Fibroblast of peridontal ligament (primary cell): Measurements from ENCODE around the gene FXYD3.
"Not testable (repeated sequence)": the region's sequence is repeated elsewhere in the genome, so short reads cannot be mapped to it uniquely, and the experiment has no call there.

Experiments
- DNase-seq: peaks from one replicate; pipeline ENCODE4 v3.0.0-alpha.2; 2010; ENCODE audit errors: extremely low read depth

The FXYD3 gene

DNA sequence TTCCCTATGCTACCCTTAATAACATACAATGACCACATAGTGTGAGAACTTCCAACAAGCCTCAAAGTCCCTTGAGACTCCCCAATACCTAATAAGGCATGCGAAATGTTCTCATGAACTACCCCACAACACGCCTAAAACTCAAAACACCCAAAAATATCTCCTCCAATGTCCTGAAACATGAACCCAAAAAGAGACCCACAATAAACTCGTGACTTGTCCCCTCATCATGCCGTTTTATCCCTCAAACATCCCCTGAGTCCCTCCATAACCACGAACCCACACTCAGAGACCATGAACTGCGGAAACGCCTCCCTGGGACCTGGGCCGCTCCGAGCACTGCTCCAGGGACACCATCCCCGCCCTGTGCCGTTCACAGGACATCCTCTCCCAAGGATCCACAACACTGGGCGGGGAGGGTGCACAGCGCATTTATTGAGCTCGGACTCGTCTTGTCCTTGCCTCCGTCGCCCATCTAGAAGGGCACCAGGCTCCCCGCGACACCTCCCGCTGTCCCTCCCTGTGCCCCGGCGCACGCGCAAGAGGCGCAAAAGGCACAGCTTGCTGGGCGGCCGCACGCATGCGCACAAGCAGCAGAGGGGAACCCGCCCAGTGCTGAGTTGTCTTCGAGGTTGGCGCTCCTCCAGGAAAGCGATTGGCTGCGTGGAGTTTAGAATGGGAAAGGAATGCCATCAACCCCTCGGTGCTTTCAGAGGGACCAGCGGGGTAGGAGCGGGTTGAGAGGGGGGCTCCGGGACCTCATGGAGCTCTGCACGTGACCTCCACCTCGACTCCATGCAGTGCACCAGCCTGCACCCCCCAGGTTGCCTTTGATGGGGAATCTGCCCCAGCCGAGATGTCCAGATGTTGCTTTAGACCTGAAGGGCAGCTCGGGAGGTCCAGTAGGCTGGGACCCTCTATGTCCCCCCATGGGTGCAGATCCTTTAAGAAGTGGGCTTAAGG is 8.8 kb downstream of the FXYD3 start:
- peak; percentile 92 for DNase-seq

DNA sequence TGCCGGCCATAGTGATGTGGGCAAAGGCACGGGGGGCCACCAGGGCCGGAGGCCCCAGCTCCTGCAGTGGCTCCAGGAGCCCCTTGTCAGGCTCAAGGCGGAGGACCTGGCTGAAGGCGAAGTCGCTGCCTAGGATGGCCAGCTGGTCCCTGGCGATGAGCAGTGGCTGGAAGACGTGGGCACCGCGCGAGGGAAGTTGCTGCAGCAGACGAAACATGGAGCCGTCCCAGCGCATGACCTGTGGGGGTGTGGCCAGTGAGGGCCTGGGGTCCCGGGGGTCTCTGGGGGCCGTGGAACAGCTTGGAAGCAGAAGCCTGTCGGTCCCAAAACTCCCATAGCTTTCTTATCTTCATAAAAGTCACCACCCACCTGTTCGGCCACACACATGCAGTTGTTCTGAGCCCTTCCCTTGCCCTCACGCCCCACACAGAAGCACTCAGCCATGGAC is 9.7 kb downstream of the FXYD3 start:
- no peak for DNase-seq

DNA sequence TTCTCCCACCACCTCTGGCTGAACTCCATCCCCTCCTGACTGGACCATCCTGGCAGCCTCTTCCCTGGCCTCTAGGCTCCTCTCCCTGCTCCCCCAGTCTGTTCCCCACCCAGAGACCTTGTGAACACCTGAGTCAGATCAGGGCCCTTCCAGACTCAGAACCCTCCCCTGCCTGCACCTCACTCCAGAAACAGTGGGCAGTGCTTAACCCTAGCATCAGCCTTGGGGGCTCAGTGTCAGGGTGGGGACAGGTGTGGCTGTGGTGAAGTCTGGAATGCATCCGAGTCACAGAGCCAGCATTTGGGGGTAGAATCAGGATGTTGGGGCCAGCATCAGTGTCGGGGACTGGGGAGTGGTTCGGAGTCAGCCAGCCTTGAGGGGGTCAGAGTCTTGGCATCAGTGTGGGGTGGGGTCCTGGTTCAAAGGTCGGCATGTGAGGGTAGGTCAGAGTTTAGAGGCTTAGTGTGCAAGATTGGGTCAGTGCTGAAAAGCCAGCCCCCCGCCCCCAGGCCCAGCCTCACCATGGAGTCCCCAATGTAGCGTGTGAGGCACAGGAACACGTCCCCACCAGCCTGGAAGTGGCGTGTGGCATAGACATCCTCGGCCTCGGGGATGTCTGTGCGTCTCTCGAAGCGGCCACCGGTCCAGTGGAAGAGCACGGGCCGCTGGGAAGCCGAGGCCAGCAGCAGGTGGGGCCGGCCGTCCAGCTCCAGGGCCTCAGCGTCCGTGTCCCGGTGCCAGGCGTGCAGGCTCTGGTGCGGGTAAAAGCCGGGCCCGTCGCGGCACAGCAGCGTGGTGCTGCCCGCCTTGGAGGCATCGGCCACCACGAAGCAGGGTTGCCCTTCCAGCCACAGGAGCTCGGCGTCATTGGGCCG is 10.4 kb downstream of the FXYD3 start:
- no peak for DNase-seq

DNA sequence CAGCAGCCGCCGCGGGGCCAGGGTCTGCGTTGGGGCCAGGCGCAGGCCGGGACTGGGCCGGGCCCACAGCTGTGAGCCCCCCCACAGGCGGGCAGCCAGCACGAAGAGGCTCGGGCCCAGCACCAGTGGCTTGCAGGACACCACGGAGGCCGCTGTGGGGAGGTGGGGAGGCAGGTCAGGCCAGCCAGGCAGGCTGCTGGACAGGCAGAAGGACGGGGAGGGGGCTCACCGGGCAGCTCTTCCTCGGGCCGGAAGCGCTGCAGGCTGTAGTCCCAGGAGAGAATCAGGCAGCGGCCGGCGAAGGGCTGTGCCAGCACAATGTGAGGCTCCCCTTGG is 11.0 kb downstream of the FXYD3 start:
- no peak for DNase-seq

DNA sequence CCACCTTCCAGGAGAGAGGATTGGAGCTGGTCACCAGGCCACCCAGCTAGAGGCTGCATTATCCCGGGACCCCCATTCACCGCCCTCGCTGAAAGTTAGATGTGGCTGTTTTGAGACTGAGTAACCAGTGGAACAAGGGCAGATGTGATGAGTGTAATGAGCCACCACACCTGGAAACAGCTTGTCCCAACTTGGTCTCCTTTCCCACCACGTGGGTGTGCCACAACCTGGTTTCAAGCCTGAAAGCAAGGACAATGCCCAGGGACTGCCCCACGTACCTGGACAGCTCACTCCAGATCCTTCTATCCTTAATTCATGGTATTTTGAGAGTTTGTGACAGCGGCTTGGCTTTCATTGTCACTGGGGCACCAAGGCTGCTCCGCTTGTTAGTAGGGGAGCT is 12.2 kb downstream of the FXYD3 start:
- no peak for DNase-seq

DNA sequence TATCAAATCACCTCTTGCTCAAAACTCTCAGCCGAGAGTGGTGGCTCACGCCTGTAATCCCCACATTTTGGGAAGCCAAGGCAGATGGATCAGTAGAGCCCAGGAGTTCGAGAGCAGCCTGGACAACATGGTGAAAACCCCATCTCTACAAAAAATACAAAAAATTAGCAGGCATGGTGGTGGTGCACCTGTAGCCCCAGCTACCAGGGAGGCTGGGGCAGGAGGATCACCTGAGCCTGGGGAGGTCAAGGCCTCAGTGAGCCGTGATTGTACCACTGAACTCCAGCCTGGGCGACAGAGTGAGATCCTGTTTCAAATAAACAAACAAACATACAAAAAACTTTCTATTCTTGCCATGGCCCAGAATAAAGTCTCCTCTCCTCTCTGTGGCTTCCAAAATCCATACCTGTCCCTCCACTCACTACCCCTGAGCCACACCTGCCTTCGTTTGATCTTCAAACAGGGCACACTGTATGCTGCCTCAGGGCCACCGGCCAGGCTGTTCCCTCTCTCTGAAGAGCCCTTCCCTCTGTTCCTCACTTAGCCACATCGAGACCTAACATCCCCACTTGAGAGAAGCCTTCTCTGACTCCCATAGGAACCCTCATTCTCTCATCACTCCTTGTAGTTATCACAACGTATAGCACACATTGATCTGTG is 12.9 kb downstream of the FXYD3 start:
- no peak for DNase-seq

DNA sequence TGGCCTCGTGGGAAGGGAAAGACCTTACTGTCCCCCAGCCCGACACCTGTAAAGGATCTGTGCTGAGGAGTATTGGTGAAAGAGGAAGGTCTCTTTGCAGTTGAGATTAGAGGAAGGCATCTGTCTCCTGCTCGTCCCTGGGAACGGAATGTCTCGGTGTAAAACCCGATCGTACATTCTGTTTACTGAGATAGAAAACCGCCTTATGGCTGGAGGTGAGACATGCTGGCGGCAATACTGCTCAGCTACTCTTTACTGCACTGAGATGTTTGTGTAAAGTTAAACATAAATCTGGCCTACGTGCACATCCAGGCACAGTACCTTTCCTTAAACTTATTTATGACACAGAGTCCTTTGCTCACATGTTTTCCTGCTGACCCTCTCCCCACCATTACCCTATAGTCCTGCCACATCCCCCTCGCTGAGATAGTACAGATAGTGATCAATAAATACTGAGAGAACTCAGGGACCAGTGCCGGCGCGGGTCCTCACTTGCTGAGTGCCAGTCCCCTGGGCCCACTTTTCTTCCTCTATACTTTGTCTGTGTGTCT is 14.2 kb downstream of the FXYD3 start:
- not testable (repeated sequence) for DNase-seq

DNA sequence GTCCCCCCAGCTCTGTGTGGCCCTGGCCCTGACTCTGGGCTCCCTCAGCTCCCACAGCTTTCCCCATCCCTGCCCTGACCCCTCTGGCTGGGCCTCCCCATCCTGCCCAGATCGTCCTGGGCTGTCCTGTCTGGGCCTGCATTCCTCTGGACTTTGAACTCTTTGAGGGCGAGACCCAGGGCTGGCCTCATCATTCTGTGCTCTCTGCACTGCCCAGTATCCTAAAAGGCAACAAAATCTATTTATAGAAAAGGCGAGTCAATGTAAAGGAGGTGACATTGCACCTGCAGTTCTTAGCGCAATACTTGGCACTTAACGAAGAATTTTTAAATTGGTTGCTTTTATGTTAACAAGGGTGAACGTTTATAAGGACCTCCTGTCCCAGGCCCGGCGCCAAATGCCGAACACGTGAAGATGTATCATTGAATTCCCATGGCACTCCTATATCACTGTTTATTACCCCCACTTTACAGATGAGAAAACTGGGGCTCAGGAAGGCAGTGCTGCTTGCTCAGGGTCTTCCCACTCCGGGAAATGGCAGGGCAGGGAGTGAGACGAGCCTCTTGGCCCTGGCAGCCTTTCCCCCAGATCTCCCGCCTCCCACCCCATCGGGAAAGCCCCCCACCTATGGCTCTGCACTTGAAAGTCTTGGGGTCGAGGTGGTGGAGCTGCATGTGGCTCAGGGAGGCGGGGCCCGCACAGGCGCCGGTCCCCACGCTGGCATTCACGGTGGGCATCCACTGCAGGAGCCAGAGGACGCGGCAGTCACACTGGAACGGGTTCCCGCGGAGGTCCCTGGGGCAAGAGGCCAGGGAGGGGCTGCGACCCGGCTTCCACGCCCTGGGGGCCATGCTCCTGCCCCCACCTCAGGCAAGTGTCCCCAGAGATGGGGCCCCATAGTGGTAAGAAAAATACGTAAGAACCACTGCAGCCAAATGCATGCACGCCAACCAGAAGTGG is 15.4 kb downstream of the FXYD3 start:
- no peak for DNase-seq

DNA sequence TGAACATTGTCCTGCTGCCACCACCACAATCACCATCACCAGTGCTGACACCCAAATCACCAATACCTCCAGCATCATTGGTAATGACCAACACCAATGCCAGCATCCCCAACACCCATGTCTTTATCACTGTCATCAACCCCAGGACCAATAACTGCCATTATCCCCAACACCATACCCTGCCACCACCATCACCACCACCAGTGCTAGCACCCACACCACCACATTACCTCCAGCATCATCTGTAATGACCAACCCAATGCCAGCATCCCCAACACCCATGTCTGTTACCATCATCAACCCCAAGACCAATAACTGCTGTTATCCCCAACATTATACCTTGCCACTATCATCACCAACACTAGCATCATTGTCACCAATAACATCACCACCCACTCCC is 16.6 kb downstream of the FXYD3 start:
- DNase-seq = no peak

DNA sequence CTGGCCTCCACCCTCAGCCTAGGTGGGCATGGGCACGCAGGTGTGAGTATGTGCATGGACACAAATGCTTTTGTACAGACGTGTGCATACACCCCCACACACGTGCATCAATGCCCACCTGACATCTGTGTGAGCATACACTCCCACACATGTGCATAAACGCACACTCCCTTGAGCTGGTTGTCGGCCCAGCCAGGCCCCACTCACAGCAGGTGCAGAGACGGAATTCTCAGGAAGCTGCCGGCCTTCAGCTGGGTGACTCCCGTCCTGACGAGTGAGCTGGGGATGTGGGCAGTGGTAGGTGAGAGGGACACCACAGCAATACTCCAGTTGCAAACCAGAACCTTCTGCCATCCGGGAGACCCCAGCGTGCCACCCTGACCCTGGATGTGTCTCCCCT is 18.2 kb downstream of the FXYD3 start:
- DNase-seq = no peak

DNA sequence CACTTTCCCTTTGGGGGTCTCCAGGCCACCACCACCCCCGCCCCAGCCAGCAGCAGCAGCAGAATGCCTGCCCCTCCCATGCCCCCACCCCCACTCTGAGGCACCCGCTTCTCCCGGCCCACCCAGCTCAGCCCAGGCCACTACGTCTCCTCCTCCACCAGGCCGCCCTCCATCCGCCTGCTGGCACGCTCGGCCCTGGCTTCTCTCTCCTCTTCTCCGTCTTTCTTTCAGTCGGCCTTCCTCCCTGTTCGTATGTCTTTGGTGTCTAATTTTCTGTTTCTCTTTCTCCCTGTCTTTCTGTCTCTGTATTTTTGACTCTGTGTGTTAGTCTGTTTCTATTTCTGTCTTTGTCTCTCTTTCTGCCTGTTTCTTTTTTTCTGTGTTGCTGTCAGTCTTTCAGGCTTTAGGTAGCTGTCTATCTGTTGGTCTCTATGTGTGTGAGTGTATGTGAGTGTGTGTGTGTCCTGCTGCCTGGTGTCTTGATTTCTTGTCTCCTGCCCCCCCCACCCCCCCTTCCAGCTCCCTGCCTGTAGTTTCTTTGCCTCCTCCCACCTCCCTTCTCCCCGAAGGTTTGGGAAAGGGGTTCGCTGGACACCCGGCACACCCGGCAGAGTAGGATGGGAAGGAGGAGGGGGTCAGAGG is 19.1 kb downstream of the FXYD3 start, which contains the start of gene LGI4:
Gene LGI4 (minus strand): TSS at position 459 of the 642 bp plus-strand sequence. CDS start 379 bp downstream, at position 80.
- peak; percentile 20 for DNase-seq

DNA sequence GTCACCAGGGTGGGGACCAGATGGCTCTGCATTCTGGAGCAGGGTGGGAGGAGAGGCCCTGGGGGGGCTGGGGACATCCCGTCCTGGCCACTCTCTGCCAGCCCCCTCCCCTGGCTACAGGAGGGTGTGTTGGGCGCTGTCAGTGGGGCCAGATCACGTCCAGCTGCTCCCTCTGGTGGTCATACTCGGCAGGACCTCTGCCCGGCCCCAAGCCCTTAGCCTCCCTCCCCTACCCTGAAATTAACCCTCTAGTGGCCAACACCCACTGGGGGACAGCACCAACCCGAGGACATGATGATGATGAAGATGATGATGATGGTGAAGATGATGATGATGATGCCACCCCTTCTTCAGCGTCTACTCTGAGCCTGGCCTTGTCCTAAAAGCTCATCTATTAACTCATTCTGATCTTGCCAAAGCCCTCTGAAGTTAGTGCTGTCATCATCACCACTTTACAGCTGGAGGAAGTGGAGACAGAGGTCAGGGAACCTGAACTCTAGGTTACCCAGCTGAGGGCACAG is 19.8 kb downstream of the FXYD3 start:
- DNase-seq = peak; percentile 68

DNA sequence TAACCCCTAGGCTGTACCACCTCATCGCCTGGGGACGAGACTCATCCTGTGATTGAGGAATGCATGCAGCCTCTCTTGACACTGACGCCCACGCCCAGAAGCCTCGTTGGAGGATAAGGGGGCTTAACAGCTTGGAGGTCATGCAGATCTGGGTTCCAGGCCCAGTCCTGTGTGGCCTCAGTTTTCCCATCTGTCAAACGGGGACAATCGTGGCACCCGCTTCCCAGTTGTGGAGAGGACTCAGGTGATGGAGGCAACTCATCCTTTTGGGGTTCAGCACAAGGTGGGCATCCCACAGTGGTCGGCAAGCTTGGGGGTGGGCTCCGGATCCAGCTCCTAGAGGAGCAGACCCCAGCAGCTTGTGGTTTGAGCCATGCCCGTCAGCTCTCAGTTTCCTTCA is 20.6 kb downstream of the FXYD3 start:
- no peak for DNase-seq

DNA sequence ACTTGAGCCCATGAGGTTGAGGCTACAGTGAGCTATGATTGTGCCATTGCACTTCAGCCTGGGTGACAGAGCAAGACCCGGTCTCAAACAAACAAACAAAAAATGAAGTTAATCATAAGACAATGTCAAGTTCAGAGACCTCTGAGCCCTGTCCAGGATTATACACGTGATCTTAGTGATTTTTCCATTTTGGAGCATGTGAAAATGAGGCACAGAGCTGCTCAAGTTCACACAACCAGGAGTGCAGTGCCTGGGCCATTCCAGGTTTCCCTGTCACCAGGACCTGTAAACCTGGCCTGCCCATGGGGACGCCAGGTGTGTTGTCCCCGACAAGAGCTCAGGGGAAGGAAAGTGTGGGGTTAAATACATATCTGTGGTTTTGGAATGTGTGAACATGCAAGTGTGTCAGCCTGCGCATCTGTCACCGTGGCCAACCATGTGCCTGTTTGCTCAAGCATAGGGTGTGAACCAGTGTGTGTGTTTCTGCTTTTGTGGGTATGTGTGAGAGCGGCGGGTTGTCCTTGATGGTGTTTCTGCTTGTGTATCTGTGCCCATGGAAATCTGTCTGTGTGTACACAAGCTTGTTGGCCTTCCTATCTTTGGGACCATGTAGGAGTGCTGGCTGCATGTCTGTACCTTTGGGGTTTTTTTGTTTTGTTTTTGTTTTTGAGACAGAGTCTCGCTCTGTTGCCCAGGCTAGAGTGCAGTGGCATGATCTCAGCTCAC is 21.5 kb downstream of the FXYD3 start:
- no peak for DNase-seq

DNA sequence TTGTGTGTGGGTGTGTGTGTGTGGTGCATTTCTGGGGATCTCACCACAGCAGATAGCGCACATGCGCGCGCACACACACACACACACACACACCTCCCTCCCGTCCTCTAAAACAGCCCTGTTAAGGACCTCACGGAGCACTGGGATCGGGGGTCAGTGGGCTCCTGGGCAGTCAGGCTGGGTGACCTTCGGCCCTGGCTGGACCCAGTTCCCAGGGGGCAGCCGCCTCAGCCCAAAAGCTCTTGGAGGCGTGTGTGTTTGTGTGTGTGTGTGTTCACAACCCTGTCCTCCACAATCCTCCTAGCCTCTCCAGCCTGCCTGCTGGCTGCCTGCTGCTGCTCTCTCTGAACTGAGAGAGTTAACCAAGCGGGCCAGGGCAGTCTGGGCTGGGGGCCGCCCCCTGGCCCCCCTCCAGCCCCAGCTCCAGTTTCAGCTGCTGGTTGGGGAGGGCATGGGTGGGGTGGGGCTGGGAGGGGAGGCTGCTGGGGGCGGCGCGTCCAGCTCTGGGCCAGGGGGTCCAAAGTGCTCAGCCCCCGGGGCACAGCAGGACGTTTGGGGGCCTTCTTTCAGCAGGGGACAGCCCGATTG is 22.8 kb downstream of the FXYD3 start, which contains the start of gene FXYD1:
Gene FXYD1 (plus strand): TSS at position 520 of the 588 bp plus-strand sequence. CDS start 1,256 bp downstream, outside the sequence.
- peak; percentile 45 for DNase-seq

DNA sequence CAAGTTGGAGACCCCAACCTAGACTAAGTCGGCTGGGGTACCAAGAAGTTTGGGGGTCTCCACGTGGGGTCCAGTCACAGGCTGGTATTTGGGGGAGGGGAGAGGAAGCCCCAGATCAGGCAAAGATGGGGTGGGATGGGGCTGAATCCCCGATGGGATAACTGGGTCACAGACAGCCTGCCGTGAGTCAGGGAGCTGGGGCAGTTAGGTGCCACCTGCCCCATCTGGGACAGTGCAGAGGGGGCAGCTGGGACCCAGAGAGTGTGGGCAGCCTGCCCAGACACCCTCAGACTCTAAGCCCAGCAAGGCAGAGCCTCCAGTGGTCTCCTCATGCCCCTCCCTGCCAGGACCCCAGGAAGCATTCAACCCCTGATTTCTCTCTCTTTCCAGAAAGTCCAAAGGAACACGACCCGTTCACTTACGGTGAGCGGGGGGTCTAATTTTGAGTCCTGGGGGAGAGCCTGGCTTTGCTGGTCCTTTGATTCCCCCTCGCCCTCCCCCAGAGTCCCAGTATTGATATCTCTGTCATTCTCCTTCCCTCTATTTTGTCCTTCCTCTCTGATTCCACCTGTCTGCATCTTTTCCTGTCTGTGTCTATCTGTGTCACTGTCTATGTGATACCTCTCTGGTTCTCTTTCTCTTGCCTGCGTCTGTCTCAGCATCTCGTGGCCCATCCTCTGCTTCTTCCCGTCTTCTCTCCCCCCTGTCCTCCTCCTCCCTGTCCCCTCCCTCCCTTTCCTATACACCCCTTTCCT is 24.8 kb downstream of the FXYD3 start:
- no peak for DNase-seq

DNA sequence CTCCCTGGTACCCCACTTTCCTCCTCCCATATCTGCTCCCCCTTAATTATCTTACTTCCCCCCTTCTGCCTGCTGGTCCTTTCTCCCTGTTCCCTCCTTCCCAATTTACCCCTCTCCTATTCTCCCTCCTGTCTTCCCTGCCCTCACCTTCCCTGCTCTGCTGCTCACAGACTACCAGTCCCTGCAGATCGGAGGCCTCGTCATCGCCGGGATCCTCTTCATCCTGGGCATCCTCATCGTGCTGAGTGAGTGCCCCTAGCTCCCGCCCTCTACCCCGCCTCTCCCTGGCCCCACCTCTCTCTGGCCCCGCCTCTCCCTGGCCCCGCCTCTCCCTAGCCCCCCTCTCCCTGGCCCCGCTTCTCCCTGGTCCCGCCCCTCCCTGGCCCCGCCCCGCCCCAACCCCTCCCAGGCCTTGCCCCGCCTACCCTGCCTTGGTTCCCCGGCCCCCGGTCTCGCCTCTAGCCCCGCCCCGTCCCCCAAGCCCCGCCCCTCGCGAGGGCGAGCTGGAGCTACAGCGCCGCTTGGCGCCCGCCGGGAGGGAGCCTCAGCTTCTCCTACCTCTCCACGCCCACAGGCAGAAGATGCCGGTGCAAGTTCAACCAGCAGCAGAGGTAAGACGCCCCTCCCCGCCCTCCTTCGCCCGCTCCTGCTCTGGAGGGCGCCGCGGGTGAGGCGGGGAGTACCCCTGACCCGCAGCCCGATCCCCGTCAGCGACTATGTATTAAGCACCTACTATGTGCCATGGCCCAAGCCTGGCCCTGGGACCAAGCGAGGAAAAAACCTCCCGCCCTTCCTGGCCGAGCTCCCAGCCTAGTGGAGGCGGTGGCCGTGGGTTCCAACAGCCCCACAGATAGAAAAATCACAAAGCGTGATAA is 25.6 kb downstream of the FXYD3 start:
- peak; percentile 76 for DNase-seq
